Left lung (tissue), 10 donors: ENCODE measurements around the gene SPATA12. TPM values are rescaled to one million over a fixed set of nuclear protein-coding genes. Genes with fewer than 3 reads are reported as not detected.

Experiments
- ATAC-seq: fragments of 200-7000 bp; cut with Tn5 transposase; one replicate; pipeline ENCODE4 v1.9.1; 2020; ENCODE audit warnings: moderate library complexity
- DNase-seq, 4 donors: peaks; one replicate each; pipeline ENCODE4 v3.0.0-alpha.2; 2013 to 2020
- H3K27ac ChIP-seq, 2 donors: fragments of 200-600 bp; sonication (generic) in 1 of 2; one replicate each; pipeline versions ENCODE4 v1.5.0 to v1.8.0; 2020 to 2021
- H3K27me3 ChIP-seq, 2 donors: fragments of 200-600 bp; sonication (generic) in 1 of 2; one replicate each; pipeline versions ENCODE4 v1.5.0 to v1.8.0; 2020 to 2021
- H3K36me3 ChIP-seq, 2 donors: fragments of 200-600 bp; sonication (generic) in 1 of 2; one replicate each; pipeline versions ENCODE4 v1.5.0 to v1.8.0; 2020 to 2021
- H3K4me1 ChIP-seq, 2 donors: fragments of 200-600 bp; one replicate each; pipeline ENCODE4 v1.8.0; 2021
- H3K4me3 ChIP-seq, 2 donors: fragments of 200-600 bp; sonication (generic) in 1 of 2; one replicate each; pipeline versions ENCODE4 v1.5.0 to v1.8.0; 2020 to 2021; ENCODE audit warnings: mild to moderate bottlenecking in 1 of 2
- H3K9me3 ChIP-seq, 2 donors: fragments of 200-600 bp; sonication (generic) in 1 of 2; one replicate each; pipeline versions ENCODE4 v1.5.0 to v1.8.0; 2020 to 2021
- intact Hi-C, 2 donors: fragments of 100-400 bp; cut with DNase I; formaldehyde crosslinking; loops; one replicate each; pipeline versions ENCODE4 v1.11.2 to v1.14.2; 2022
- polyA plus RNA-seq, 6 donors: library from polyadenylated mRNA; unstranded; fragments of 120-200 nt; gene quantifications; one replicate each; pipeline ENCODE4 v1.2.1, GENCODE V29; 2013; ENCODE audit not compliant: insufficient read length in 6 of 6
- total RNA-seq, 2 donors: library from RNA; stranded (reverse); fragmentation: NEBNext Ultra II Directional; extraction: Animal tissue kit (Norgen Biotek cat#: 25700); gene quantifications; one replicate each; pipeline ENCODE4 v1.2.1, GENCODE V29; 2021
- TF ChIP-seq, protein P1 (sequence below), 2 donors: fragments of 200-600 bp; sonication (generic) in 1 of 2; IDR thresholded peaks; one replicate each; pipeline versions ENCODE4 v1.5.0 to v1.8.0; 2021; ENCODE audit warnings: antibody characterized with exemption in 2 of 2
- donor health status: DM: no; HTN: yes; CAD: no.
- donor health status: DM: no; HTN: no; CAD: no.

The SPATA12 gene
- total and polyA plus RNA-seq, 8 donors, result 0.17 to 0.21 TPM; not detected in 6

DNA sequence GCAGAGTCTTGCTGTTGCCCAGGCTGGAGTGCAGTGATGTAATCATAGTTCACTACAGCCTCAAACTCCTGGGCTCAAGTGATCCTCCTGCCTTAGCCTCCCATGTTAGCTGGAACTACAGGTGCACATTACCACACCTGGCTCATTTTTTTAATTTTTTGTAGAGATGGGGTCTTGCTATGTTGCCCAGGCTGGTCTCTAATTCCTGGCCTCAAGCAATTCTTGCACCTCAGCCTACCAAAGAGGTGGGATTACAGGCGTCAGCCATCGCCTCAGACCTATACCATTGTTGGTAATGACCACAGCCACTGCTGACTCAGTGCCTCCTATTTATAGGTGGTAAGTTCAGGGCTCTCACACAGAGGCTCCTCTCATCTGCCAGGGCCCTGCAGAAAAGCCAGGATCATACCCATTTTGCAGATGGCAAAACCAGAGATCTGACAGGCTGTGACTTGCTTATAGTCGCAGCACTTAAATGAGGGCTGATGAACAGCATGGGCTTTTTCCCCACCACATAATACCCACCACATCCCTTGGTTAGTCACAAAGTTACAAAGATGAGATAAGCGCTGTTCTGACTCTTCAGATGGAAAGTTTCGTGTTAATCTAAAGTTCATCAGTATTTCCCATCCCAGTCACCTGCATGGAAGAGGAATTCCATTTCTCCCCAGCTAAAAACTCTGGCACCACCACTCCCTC lies 21.8 kb upstream of the SPATA12 start:
- H3K4me3 ChIP-seq, result no peak overlapping the region
- no peaks in the 10 kb centered on the region for H3K9me3 ChIP-seq
- H3K4me1 ChIP-seq, result no peaks in the 10 kb centered on the region
- no peak for DNase-seq
- TF ChIP-seq, protein P1, sequence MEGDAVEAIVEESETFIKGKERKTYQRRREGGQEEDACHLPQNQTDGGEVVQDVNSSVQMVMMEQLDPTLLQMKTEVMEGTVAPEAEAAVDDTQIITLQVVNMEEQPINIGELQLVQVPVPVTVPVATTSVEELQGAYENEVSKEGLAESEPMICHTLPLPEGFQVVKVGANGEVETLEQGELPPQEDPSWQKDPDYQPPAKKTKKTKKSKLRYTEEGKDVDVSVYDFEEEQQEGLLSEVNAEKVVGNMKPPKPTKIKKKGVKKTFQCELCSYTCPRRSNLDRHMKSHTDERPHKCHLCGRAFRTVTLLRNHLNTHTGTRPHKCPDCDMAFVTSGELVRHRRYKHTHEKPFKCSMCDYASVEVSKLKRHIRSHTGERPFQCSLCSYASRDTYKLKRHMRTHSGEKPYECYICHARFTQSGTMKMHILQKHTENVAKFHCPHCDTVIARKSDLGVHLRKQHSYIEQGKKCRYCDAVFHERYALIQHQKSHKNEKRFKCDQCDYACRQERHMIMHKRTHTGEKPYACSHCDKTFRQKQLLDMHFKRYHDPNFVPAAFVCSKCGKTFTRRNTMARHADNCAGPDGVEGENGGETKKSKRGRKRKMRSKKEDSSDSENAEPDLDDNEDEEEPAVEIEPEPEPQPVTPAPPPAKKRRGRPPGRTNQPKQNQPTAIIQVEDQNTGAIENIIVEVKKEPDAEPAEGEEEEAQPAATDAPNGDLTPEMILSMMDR (IDR thresholded peaks at IDR 0.05), result no peak
- no peak for ATAC-seq
- intact Hi-C loops, result no loop called here
- H3K27ac ChIP-seq, result no peak overlapping the region
- no peaks in the 10 kb centered on the region for H3K36me3 ChIP-seq
- H3K27me3 ChIP-seq, result no peaks in the 10 kb centered on the region

DNA sequence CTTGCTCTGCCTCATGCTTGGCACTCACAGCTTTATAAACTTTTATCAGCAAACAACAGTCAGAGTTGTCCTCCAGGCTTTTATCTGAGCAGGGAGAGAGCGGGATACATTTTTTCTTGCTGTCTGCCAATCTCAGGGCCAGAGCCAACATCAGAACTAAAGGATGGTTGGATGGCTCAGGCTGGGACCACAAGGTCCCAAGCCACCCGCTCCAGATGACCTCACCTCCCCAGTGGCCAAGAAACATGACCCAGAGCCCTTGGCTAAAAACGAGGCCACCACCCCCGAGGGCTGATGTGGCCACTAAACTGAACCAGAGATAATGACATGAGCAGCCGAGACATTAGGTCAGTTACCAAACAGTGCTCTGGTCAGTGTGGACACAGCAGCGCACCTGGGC lies 18.8 kb upstream of the SPATA12 start:
- intact Hi-C loops, result no loop called here
- H3K36me3 ChIP-seq, result no peaks in the 10 kb centered on the region
- H3K4me1 ChIP-seq, result peaks cover 0 to 4% of the 10 kb centered on the region in 2 donors
- TF ChIP-seq, protein P1 (IDR thresholded peaks at IDR 0.05), result no peak
- ATAC-seq (no peak), DNase-seq (no peak)
- no peak overlapping the region for H3K27ac ChIP-seq
- H3K27me3 ChIP-seq, result no peaks in the 10 kb centered on the region
- no peak overlapping the region for H3K4me3 ChIP-seq
- H3K9me3 ChIP-seq, result no peaks in the 10 kb centered on the region

DNA sequence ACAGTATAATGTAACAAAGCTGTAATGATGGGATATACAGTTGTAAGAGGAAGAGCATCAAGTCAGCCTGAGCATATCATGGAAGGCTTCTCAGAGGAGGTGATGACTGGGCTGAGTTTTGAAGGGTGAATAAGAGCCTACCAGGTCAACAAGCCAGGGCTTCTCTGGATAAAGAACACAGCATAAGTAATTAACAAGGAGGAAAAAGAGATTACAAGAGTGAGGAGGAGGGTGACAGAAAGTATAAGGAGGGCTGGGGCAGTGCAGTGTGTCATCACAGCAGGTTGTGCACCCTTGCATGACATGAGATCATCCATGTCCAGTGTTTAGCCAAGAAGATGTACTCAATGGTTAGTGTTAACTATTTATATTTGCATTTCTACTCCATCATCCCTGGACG lies 16.9 kb upstream of the SPATA12 start:
- Histone ChIP-seq H3K36me3 (no peaks in the 10 kb centered on the region), H3K4me3 (no peak overlapping the region), H3K27ac (no peak overlapping the region), H3K9me3 (no peaks in the 10 kb centered on the region), H3K27me3 (no peaks in the 10 kb centered on the region), H3K4me1 (peaks cover 0 to 6% of the 10 kb centered on the region in 2 donors)
- ATAC-seq, result no peak
- DNase-seq, result no peak
- intact Hi-C loops, result no loop called here
- TF ChIP-seq, protein P1 (IDR thresholded peaks at IDR 0.05), result no peak

DNA sequence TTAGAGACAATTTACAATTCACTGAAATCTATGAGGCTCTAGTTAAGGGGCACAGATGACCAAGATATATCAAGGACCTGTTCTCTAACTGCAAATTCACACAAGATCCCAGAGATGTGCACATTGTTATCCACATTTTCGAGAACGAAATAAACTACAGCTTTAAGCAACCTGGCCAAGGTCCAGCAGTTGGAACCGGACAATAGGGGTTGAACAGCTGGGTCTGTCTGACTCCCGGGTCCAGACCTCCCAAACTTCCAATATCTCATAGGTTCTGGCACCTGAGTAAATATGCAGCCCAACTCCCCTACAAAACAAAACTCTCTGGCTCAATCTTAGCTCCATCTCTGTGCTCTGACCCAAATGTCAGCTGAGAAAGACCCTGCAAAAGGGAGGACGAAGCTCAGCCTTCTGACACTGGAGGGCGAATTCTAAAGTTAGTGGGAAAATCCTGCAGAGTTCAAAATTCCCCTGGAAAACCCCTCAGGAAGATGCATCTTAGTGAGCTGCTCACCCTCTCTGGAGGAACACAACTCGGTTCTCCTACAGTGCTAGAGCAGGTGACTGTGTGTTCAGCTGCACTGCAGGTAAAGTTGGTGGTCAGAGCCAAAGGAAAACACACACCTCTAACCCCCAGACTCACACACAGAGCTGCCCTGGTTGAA lies 14.2 kb upstream of the SPATA12 start:
- DNase-seq, result peak in 1 of 4 donors; percentile 28
- Histone ChIP-seq H3K4me3 (no peak overlapping the region), H3K27me3 (no peaks in the 10 kb centered on the region), H3K36me3 (no peaks in the 10 kb centered on the region), H3K27ac (no peak overlapping the region), H3K4me1 (peaks cover 0 to 6% of the 10 kb centered on the region in 2 donors), H3K9me3 (no peaks in the 10 kb centered on the region)
- TF ChIP-seq, protein P1 (IDR thresholded peaks at IDR 0.05), result no peak
- intact Hi-C loops, result no loop called here
- ATAC-seq, result no peak

DNA sequence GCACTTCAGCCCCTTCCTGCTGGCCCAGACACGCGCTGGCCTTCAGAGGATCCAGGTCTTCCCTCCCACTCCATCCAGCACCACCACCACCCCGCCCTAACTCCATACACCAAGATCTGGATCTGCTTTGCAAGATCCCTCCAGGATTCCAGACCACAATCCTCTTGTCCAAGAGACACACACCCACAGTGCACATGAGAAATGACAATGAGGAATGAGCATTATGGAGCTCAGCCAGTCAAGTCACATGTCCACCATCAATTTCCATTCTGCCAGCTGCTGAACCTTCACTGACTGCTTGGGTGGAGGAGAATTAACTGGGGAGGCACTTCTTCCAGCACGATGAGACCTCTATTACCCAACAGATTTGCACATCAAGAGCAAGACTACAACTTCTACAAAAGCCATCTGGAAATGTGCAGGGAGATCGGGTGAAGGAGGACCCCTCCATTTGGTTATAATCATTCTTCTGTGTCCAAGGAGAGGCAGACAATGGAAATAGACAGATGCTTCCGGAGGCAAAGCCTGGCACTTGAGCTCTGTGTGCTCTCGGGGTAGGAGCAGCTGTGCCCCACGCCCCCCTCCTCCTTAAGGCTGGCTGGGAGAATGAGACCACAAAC lies 12.3 kb upstream of the SPATA12 start:
- TF ChIP-seq, protein P1 (IDR thresholded peaks at IDR 0.05), result no peak
- Histone ChIP-seq H3K4me1 (peaks cover 0 to 6% of the 10 kb centered on the region in 2 donors), H3K4me3 (no peak overlapping the region), H3K27ac (no peak overlapping the region), H3K9me3 (no peaks in the 10 kb centered on the region), H3K36me3 (no peaks in the 10 kb centered on the region), H3K27me3 (no peaks in the 10 kb centered on the region)
- peak; percentile 73 for ATAC-seq
- DNase-seq, result peak in 1 of 4 donors; percentile 43
- intact Hi-C loops, result no loop called here
